ENCODE results near the gene PCNX2.

DNA sequence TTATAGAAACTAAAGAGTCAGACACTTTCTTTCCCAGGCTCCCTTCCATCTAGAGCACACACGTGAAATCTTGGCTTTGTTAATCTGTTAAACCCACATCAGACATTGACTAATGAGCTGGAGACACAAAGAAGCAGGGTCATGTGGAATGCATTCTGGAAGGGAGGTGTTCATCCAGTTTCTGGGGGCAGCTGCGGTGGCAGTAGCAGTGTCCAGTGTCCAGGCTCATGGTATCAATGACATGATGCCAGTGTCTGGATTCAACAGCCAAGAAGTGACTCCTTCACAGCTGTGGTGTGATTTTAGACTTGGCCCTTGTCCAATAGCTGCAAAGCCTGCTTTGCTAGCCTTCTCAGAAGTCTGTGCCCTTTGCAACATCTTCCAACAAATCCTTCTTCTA lies 249.9 kb downstream of the PCNX2 start:
- no peak for TF ChIP-seq NCOA2 (CRISPR knock-in tag; IDR thresholded peaks at IDR 0.05)
- no peak for TF ChIP-seq FOXA3 (CRISPR knock-in tag; IDR thresholded peaks at IDR 0.05)
- no peak for TF ChIP-seq SETDB1 (CRISPR knock-in tag; IDR thresholded peaks at IDR 0.05; ENCODE audit: borderline replicate concordance)
- TF ChIP-seq, protein P1, sequence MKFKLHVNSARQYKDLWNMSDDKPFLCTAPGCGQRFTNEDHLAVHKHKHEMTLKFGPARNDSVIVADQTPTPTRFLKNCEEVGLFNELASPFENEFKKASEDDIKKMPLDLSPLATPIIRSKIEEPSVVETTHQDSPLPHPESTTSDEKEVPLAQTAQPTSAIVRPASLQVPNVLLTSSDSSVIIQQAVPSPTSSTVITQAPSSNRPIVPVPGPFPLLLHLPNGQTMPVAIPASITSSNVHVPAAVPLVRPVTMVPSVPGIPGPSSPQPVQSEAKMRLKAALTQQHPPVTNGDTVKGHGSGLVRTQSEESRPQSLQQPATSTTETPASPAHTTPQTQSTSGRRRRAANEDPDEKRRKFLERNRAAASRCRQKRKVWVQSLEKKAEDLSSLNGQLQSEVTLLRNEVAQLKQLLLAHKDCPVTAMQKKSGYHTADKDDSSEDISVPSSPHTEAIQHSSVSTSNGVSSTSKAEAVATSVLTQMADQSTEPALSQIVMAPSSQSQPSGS (CRISPR knock-in tag; IDR thresholded peaks at IDR 0.05) = no peak
- TF ChIP-seq FOXK1 (CRISPR knock-in tag; IDR thresholded peaks at IDR 0.05; ENCODE audit: borderline replicate concordance, low read depth) = no peak
- TF ChIP-seq, protein P2, sequence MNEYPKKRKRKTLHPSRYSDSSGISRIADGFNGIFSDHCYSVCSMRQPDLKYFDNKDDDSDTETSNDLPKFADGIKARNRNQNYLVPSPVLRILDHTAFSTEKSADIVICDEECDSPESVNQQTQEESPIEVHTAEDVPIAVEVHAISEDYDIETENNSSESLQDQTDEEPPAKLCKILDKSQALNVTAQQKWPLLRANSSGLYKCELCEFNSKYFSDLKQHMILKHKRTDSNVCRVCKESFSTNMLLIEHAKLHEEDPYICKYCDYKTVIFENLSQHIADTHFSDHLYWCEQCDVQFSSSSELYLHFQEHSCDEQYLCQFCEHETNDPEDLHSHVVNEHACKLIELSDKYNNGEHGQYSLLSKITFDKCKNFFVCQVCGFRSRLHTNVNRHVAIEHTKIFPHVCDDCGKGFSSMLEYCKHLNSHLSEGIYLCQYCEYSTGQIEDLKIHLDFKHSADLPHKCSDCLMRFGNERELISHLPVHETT (CRISPR knock-in tag; conservative IDR thresholded peaks at IDR 0.05) = no peak
- TF ChIP-seq ZSCAN20 (CRISPR knock-in tag; IDR thresholded peaks at IDR 0.05; ENCODE audit: borderline replicate concordance) = no peak
- TF ChIP-seq FOSL1 (CRISPR knock-in tag; IDR thresholded peaks at IDR 0.05; ENCODE audit: borderline replicate concordance) = no peak
